Large intestine (tissue), 3 donors: ENCODE results near the gene PTPRN2. TPM values are rescaled to one million over a fixed set of nuclear protein-coding genes. Genes with fewer than 3 reads are reported as not detected.
A peak's percentile ranks its signal among the peaks of the same experiment; 100 is the strongest.

ENCODE experiments used
- DNase-seq, 2 donors: peaks; one replicate each; pipeline versions ENCODE4 v3.0.0 to v3.0.0-alpha.2; 2013
- H3K27ac ChIP-seq: one replicate; pipeline ENCODE4 v1.5.1; 2013; ENCODE audit warnings: low read length
- H3K27me3 ChIP-seq: 2 replicates; pipeline ENCODE4 v1.6.1; 2013; ENCODE audit warnings: low read length; ENCODE audit not compliant: control insufficient read depth, insufficient read depth
- H3K36me3 ChIP-seq: 2 replicates; pipeline ENCODE4 v1.6.1; 2013; ENCODE audit warnings: low read length; ENCODE audit not compliant: control insufficient read depth, insufficient read depth
- H3K4me1 ChIP-seq: one replicate; pipeline ENCODE4 v1.6.1; 2013; ENCODE audit warnings: low read length; ENCODE audit not compliant: control insufficient read depth, insufficient read depth
- H3K4me3 ChIP-seq: one replicate; pipeline ENCODE4 v1.5.1; 2013; ENCODE audit warnings: low read length
- H3K9me3 ChIP-seq: one replicate; pipeline ENCODE4 v1.6.1; 2013; ENCODE audit warnings: mild to moderate bottlenecking, low read depth, low read length, moderate library complexity; ENCODE audit not compliant: control insufficient read depth
- WGBS: methylation state at CpG from one replicate; pipeline ENCODE4 v1.1.5; 2013; ENCODE audit warnings: low lambda C conversion rate; ENCODE audit not compliant: insufficient coverage; 5-methylcytosine and 5-hydroxymethylcytosine counted together
- polyA plus RNA-seq: library from polyadenylated mRNA; unstranded; fragments of 120-200 nt; gene quantifications from one replicate; pipeline ENCODE4 v1.2.1, GENCODE V29; 2013

PTPRN2 gene
- polyA plus RNA-seq, 1 donor: 13.4 TPM

GRCh38 chr7:158588085-158588877 is 658 bp upstream of the PTPRN2 start:
- peaks cover 11% of the 10 kb centered on the region for H3K4me1 ChIP-seq
- no peak overlapping the region for H3K27ac ChIP-seq
- WGBS: no CpG with 5 or more reads among the region's 63 CpGs
- peak in 1 of 2 donors; percentile 27 for DNase-seq
- H3K27me3 ChIP-seq: peaks cover 46% of the 10 kb centered on the region
- no peaks in the 10 kb centered on the region for H3K36me3 ChIP-seq
- peaks cover 5% of the 10 kb centered on the region for H3K9me3 ChIP-seq
- no peak overlapping the region for H3K4me3 ChIP-seq

GRCh38 chr7:158586499-158587161 is 993 bp downstream of the PTPRN2 start:
- Histone ChIP-seq H3K27me3 (peaks cover 46% of the 10 kb centered on the region), H3K27ac (no peak overlapping the region), H3K9me3 (peaks cover 5% of the 10 kb centered on the region), H3K4me1 (peaks cover 24% of the 10 kb centered on the region), H3K4me3 (peak overlapping the region; percentile 21), H3K36me3 (no peaks in the 10 kb centered on the region)
- WGBS: no CpG with 5 or more reads among the region's 63 CpGs
- DNase-seq: no peak

GRCh38 chr7:158585721-158586498 is 1.7 kb downstream of the PTPRN2 start:
- Histone ChIP-seq H3K9me3 (peaks cover 5% of the 10 kb centered on the region), H3K27me3 (peaks cover 46% of the 10 kb centered on the region), H3K4me3 (peak overlapping the region; percentile 21), H3K36me3 (no peaks in the 10 kb centered on the region), H3K27ac (no peak overlapping the region), H3K4me1 (peaks cover 31% of the 10 kb centered on the region)
- WGBS: no CpG with 5 or more reads among the region's 17 CpGs
- no peak for DNase-seq

GRCh38 chr7:158584407-158584806 is 3.2 kb downstream of the PTPRN2 start:
- H3K27ac ChIP-seq: no peak overlapping the region
- WGBS: no CpG with 5 or more reads among the region's 8 CpGs
- H3K4me1 ChIP-seq: peaks cover 27% of the 10 kb centered on the region
- H3K27me3 ChIP-seq: peaks cover 42% of the 10 kb centered on the region
- no peaks in the 10 kb centered on the region for H3K36me3 ChIP-seq
- no peak overlapping the region for H3K4me3 ChIP-seq
- DNase-seq: no peak
- peaks cover 8% of the 10 kb centered on the region for H3K9me3 ChIP-seq

- no CpG with 5 or more reads among the region's 6 CpGs for WGBS
- H3K27ac ChIP-seq: no peak overlapping the region
These were observed 3.8 kb downstream of the PTPRN2 start for GRCh38 chr7:158583810-158584209.

GRCh38 chr7:158583143-158583542 is 4.5 kb downstream of the PTPRN2 start:
- peaks cover 24% of the 10 kb centered on the region for H3K4me1 ChIP-seq
- no peak for DNase-seq
- H3K27me3 ChIP-seq: peaks cover 29% of the 10 kb centered on the region
- no peak overlapping the region for H3K4me3 ChIP-seq
- no CpG with 5 or more reads among the region's 5 CpGs for WGBS
- no peak overlapping the region for H3K27ac ChIP-seq
- H3K36me3 ChIP-seq: no peaks in the 10 kb centered on the region
- H3K9me3 ChIP-seq: peaks cover 8% of the 10 kb centered on the region

More at GRCh38 chr7:158583810-158584209, 3.8 kb downstream of the PTPRN2 start:
- Histone ChIP-seq H3K27me3 (peaks cover 36% of the 10 kb centered on the region), H3K4me1 (peaks cover 27% of the 10 kb centered on the region), H3K4me3 (no peak overlapping the region), H3K9me3 (peaks cover 8% of the 10 kb centered on the region), H3K36me3 (no peaks in the 10 kb centered on the region)
- DNase-seq: no peak

- H3K27me3 ChIP-seq: peaks cover 27% of the 10 kb centered on the region
- peak overlapping the region; percentile 64 for H3K27ac ChIP-seq
- DNase-seq: no peak
- H3K9me3 ChIP-seq: peaks cover 8% of the 10 kb centered on the region
- no peaks in the 10 kb centered on the region for H3K36me3 ChIP-seq
- no CpG with 5 or more reads among the region's 6 CpGs for WGBS
- peaks cover 24% of the 10 kb centered on the region for H3K4me1 ChIP-seq
- H3K4me3 ChIP-seq: no peak overlapping the region
These were observed 5.5 kb downstream of the PTPRN2 start for GRCh38 chr7:158582089-158582456.

GRCh38 chr7:158581440-158582088 is 6.1 kb downstream of the PTPRN2 start:
- Histone ChIP-seq H3K4me3 (no peak overlapping the region), H3K27me3 (peaks cover 24% of the 10 kb centered on the region), H3K27ac (peak overlapping the region; percentile 84), H3K36me3 (no peaks in the 10 kb centered on the region), H3K4me1 (peaks cover 24% of the 10 kb centered on the region), H3K9me3 (peaks cover 8% of the 10 kb centered on the region)
- peak; percentile 78 to 90 for DNase-seq
- WGBS: 0% methylated on average over 3 of the region's 7 CpGs

GRCh38 chr7:158579662-158580646 is 7.7 kb downstream of the PTPRN2 start:
- 70% methylated on average over 2 of the region's 9 CpGs for WGBS
- peaks cover 8% of the 10 kb centered on the region for H3K27me3 ChIP-seq
- H3K27ac ChIP-seq: no peak overlapping the region
- peaks cover 8% of the 10 kb centered on the region for H3K9me3 ChIP-seq
- H3K4me3 ChIP-seq: no peak overlapping the region
- peaks cover 21% of the 10 kb centered on the region for H3K4me1 ChIP-seq
- no peak for DNase-seq
- no peaks in the 10 kb centered on the region for H3K36me3 ChIP-seq
